Endothelial cell (in vitro differentiated cells): ENCODE results near the gene OTOS. TPM values are rescaled to one million over a fixed set of nuclear protein-coding genes. Genes with fewer than 3 reads are reported as not detected.

Experiments
- DNase-seq: peaks from one replicate; pipeline ENCODE4 v3.0.0; 2021; ENCODE audit warnings: low spot score
- H3K27ac Mint-ChIP-seq: one replicate; pipeline ENCODE4 v1.8.0; 2021; ENCODE audit warnings: mixed read lengths, inconsistent platforms; ENCODE audit not compliant: unreplicated experiment
- H3K27me3 Mint-ChIP-seq: one replicate; pipeline ENCODE4 v1.8.0; 2021; ENCODE audit warnings: mild to moderate bottlenecking, moderate library complexity, mixed read lengths, inconsistent platforms; ENCODE audit not compliant: unreplicated experiment
- H3K36me3 Mint-ChIP-seq: one replicate; pipeline ENCODE4 v1.8.0; 2021; ENCODE audit warnings: mild to moderate bottlenecking, low read depth, mixed read lengths, inconsistent platforms; ENCODE audit not compliant: unreplicated experiment
- H3K4me1 Mint-ChIP-seq: one replicate; pipeline ENCODE4 v1.8.0; 2021; ENCODE audit warnings: mild to moderate bottlenecking, mixed read lengths, inconsistent platforms; ENCODE audit not compliant: unreplicated experiment
- H3K4me3 Mint-ChIP-seq: one replicate; pipeline ENCODE4 v1.8.0; 2021; ENCODE audit warnings: mild to moderate bottlenecking, mixed read lengths, inconsistent platforms; ENCODE audit not compliant: unreplicated experiment
- H3K9me3 Mint-ChIP-seq: one replicate; pipeline ENCODE4 v1.8.0; 2021; ENCODE audit warnings: mixed read lengths, inconsistent platforms; ENCODE audit not compliant: unreplicated experiment
- CTCF ChIP-seq: fragments of 200-600 bp; sonication (generic); IDR thresholded peaks from one replicate; pipeline ENCODE4 v1.5.0; 2021; ENCODE audit warnings: antibody characterized with exemption; ENCODE audit not compliant: unreplicated experiment
- total RNA-seq: library from RNA; stranded (reverse); fragmentation: NEBNext Ultra II Directional; extraction: Animal tissue kit (Norgen Biotek cat#: 25700); gene quantifications from one replicate; pipeline ENCODE4 v1.2.1, GENCODE V29; 2021; ENCODE audit not compliant: unreplicated experiment

OTOS gene
- total RNA-seq, 1 donor from 2014 or later: not detected

- Mint-ChIP-seq H3K36me3 (peaks cover 4% of the 10 kb centered on the region), H3K4me3 (no peak overlapping the region), H3K27ac (no peak overlapping the region), H3K4me1 (no peaks in the 10 kb centered on the region), H3K9me3 (no peaks in the 10 kb centered on the region), H3K27me3 (peaks cover 5% of the 10 kb centered on the region)
- TF ChIP-seq CTCF: no peak
- no peak for DNase-seq
These were observed 33.0 kb downstream of the OTOS start for GRCh38 chr2:240107477-240107796.

- no peak overlapping the region for H3K27ac Mint-ChIP-seq
- no peak for TF ChIP-seq CTCF
- H3K36me3 Mint-ChIP-seq: peaks cover 4% of the 10 kb centered on the region
- no peak for DNase-seq
- no peaks in the 10 kb centered on the region for H3K4me1 Mint-ChIP-seq
- H3K27me3 Mint-ChIP-seq: peaks cover 5% of the 10 kb centered on the region
- no peaks in the 10 kb centered on the region for H3K9me3 Mint-ChIP-seq
- no peak overlapping the region for H3K4me3 Mint-ChIP-seq
These were observed 33.5 kb downstream of the OTOS start for GRCh38 chr2:240106765-240107476.

GRCh38 chr2:240105982-240106381 is 34.5 kb downstream of the OTOS start:
- no peak for TF ChIP-seq CTCF
- Mint-ChIP-seq H3K4me3 (no peak overlapping the region), H3K4me1 (no peaks in the 10 kb centered on the region), H3K27me3 (peaks cover 5% of the 10 kb centered on the region), H3K9me3 (no peaks in the 10 kb centered on the region), H3K36me3 (peaks cover 4% of the 10 kb centered on the region), H3K27ac (no peak overlapping the region)
- DNase-seq: no peak

GRCh38 chr2:240103136-240103535 is 37.3 kb downstream of the OTOS start:
- Mint-ChIP-seq H3K27me3 (peaks cover 2% of the 10 kb centered on the region), H3K4me3 (no peak overlapping the region), H3K27ac (no peak overlapping the region), H3K9me3 (no peaks in the 10 kb centered on the region), H3K36me3 (no peaks in the 10 kb centered on the region), H3K4me1 (no peaks in the 10 kb centered on the region)
- no peak for TF ChIP-seq CTCF
- DNase-seq: no peak

- H3K27ac Mint-ChIP-seq: no peak overlapping the region
- peaks cover 1% of the 10 kb centered on the region for H3K27me3 Mint-ChIP-seq
- DNase-seq: no peak
- H3K9me3 Mint-ChIP-seq: no peaks in the 10 kb centered on the region
- H3K4me1 Mint-ChIP-seq: no peaks in the 10 kb centered on the region
- no peaks in the 10 kb centered on the region for H3K36me3 Mint-ChIP-seq
- no peak overlapping the region for H3K4me3 Mint-ChIP-seq
- TF ChIP-seq CTCF: no peak
These were observed 42.1 kb downstream of the OTOS start for GRCh38 chr2:240098349-240098748.
